Measurements from ENCODE around the gene MKRN3. TPM values are rescaled to one million over a fixed set of nuclear protein-coding genes. Genes with fewer than 3 reads are reported as not detected.

MKRN3 gene
- total RNA-seq, 1 donor from 2014 or later: 1.6 TPM

DNA sequence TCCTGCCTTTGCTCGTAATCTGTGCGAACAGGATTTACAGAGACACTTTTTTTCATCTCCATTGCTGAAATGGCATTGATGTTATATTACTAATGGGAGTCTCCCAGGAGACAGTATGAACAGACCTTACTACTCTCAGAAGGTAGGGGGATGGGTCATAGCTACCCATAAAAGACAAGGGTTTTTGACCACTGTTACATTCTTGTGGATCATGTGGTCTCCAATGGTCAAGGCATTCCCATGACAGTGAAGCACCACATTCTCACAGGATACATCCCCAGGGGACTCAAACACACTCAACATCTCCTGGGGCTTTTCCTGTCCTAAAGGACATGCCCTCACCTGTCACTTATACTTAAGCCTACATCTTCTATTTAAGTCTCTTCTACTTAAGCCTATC, 40.8 kb downstream of the MKRN3 start:
- no peaks in the 10 kb centered on the region for H3K9me3 ChIP-seq (ENCODE audit: control insufficient read depth in 3 of 3, low read length in 3 of 3)
- H3K4me3 ChIP-seq (ENCODE audit: low read length in 3 of 3): no peak overlapping the region
- no peak overlapping the region for H3K9ac ChIP-seq (ENCODE audit: low read depth in 1 of 3, low read length in 3 of 3)
- no peaks in the 10 kb centered on the region for H3K4me1 ChIP-seq (ENCODE audit: control insufficient read depth in 3 of 3, insufficient read depth in 3 of 3, low read length in 3 of 3)
- no peaks in the 10 kb centered on the region for H3K36me3 ChIP-seq (ENCODE audit: control insufficient read depth in 3 of 3, insufficient read depth in 3 of 3, low read length in 3 of 3)
- H3K27me3 ChIP-seq (ENCODE audit: control insufficient read depth in 3 of 3, insufficient read depth in 3 of 3, low read length in 3 of 3): no peaks in the 10 kb centered on the region
- H3K27ac ChIP-seq (ENCODE audit: low read depth, low read length): no peak overlapping the region

- no peak overlapping the region for H3K9ac ChIP-seq (ENCODE audit: low read depth in 1 of 3, low read length in 3 of 3)
- no peaks in the 10 kb centered on the region for H3K4me1 ChIP-seq (ENCODE audit: control insufficient read depth in 3 of 3, insufficient read depth in 3 of 3, low read length in 3 of 3)
Measured at GRCh38 chr15:23616536-23616935, 51.1 kb downstream of the MKRN3 start.

More at GRCh38 chr15:23616536-23616935, 51.1 kb downstream of the MKRN3 start:
- Histone ChIP-seq H3K36me3 (ENCODE audit: control insufficient read depth in 3 of 3, insufficient read depth in 3 of 3, low read length in 3 of 3) (no peaks in the 10 kb centered on the region), H3K27me3 (ENCODE audit: control insufficient read depth in 3 of 3, insufficient read depth in 3 of 3, low read length in 3 of 3) (no peaks in the 10 kb centered on the region), H3K4me3 (ENCODE audit: low read length in 3 of 3) (no peak overlapping the region), H3K27ac (ENCODE audit: low read depth, low read length) (no peak overlapping the region), H3K9me3 (ENCODE audit: control insufficient read depth in 3 of 3, low read length in 3 of 3) (peaks cover 0 to 2% (median 0%) of the 10 kb centered on the region in 3 donors)

Small RNA genes lying within 50 kb of the gene (small RNA-seq; reads per million reads assigned to genes)
- not detected for gene MIR4508

Other genes with a start within 250 kb of the MKRN3 start
- gene GOLGA6L26, start 231.5 kb upstream of the MKRN3 start, total RNA-seq: not detected
- gene GOLGA8S, start 210.9 kb upstream of the MKRN3 start, total RNA-seq: not detected
- gene GOLGA6L2, start 118.4 kb upstream of the MKRN3 start, total RNA-seq: not detected
- gene MAGEL2, start 82.2 kb downstream of the MKRN3 start, total RNA-seq: 9.9 TPM
- 190 TPM for gene NDN, start 121.6 kb downstream of the MKRN3 start, total RNA-seq

All from skeletal muscle tissue (tissue), 5 donors.